ENCODE results near the gene PRKCZ.

DNA sequence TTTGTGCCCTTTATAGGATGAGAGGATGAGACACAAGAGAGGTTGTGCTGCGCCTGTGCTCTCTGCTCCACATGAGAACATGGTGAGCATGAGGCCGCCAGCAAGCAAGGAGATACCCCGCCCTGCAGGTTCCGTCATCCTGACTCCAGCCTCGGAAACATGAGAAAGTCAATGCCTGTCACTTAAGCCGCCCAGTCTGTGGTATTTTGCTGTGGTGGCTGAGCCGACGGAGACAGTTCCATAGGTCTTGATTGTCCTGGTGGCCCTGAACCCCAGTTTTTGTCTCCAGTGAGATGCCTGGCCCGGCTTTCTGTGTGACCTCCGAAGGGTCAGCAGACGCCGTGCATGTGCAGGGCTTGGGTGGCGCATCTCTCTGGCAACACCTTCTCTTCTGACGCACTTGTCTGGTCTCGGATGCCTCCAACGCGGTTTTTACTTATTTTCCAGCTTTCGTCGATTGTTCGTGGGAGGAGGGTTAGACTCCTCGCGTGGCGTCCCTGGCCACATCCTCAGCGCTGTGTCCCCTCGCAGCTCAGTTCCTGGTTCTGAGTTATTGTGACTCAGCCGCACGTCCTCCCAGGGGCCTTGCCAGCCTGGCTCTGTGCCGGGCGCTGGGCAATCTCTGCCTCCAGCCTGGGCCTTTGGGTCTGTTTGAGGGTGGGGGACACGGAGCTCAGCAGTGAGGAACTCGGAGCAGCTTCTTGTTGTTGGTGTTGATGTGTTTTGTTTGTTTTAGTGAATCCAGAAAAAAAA lies 74.4 kb downstream of the PRKCZ start:
- TF ChIP-seq, protein P1, sequence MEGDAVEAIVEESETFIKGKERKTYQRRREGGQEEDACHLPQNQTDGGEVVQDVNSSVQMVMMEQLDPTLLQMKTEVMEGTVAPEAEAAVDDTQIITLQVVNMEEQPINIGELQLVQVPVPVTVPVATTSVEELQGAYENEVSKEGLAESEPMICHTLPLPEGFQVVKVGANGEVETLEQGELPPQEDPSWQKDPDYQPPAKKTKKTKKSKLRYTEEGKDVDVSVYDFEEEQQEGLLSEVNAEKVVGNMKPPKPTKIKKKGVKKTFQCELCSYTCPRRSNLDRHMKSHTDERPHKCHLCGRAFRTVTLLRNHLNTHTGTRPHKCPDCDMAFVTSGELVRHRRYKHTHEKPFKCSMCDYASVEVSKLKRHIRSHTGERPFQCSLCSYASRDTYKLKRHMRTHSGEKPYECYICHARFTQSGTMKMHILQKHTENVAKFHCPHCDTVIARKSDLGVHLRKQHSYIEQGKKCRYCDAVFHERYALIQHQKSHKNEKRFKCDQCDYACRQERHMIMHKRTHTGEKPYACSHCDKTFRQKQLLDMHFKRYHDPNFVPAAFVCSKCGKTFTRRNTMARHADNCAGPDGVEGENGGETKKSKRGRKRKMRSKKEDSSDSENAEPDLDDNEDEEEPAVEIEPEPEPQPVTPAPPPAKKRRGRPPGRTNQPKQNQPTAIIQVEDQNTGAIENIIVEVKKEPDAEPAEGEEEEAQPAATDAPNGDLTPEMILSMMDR (IDR thresholded peaks at IDR 0.05; ENCODE audit: low read depth, low read length), result no peak
- TF ChIP-seq POLR2A (IDR thresholded peaks at IDR 0.05; ENCODE audit: extremely low read depth, insufficient read length) (no peak), MYC (IDR thresholded peaks at IDR 0.05; ENCODE audit: low read depth, low read length) (no peak)

Data from NB4 (cell line).